SK-N-SH (cell line): ENCODE results near the gene SAP30BP.

ENCODE experiments used
- CHD2 ChIP-seq: fragments of 150-350 bp; IDR thresholded peaks from 2 replicates; pipeline ENCODE4 v1.6.1; 2018; ENCODE audit warnings: low read length; ENCODE audit not compliant: partially characterized antibody
- EP300 ChIP-seq, 2 experiments: IDR thresholded peaks; 2 replicates each; pipeline versions ENCODE4 v1.4.0 to v1.6.1; 2012; ENCODE audit warnings: borderline replicate concordance in 1 of 2, low read depth in 1 of 2, low read length in 1 of 2
- MXI1 ChIP-seq: IDR thresholded peaks from 2 replicates; pipeline ENCODE4 v1.6.1; 2012; ENCODE audit warnings: mild to moderate bottlenecking, low read depth, low read length, improper control_type of control experiment
- TAF1 ChIP-seq: IDR thresholded peaks from 2 replicates; pipeline ENCODE4 v1.6.1; 2012; ENCODE audit warnings: low read depth, mild to moderate bottlenecking, low read length, moderate library complexity, borderline replicate concordance
- TF ChIP-seq, protein P1 (sequence below): IDR thresholded peaks from 2 replicates; pipeline ENCODE4 v1.4.0; 2012; ENCODE audit warnings: low read depth
- TF ChIP-seq, protein P2 (sequence below): IDR thresholded peaks from 2 replicates; pipeline ENCODE4 v1.6.1; 2012; ENCODE audit warnings: mild to moderate bottlenecking, low read depth, low read length, moderate library complexity
- TF ChIP-seq, protein P3 (sequence below): fragments of 200-600 bp; sonication (generic); IDR thresholded peaks from 2 replicates; pipeline ENCODE4 v1.6.1; 2017; ENCODE audit warnings: antibody characterized with exemption, mild to moderate bottlenecking, moderate library complexity

DNA sequence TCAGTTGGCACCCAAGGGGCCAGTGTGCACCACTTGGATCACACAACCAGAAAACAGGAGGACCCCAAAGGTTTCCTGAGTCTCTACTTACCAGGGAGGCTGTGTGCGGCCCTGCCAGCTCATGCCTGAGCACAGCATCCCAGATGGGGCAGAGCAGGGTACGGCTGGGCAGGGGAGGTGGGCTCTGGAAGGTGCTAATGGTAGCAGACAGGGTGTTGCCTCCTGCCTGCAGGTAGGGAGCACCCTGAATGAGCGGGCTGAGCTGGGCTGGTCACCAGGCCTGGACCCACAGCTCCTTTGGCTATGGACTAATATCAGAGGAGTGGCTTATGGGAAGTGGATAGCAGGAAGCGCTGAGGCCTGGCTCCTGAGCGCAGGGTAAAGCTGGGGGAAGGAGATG lies 14.8 kb upstream of the SAP30BP start:
- TF ChIP-seq TAF1 (no peak), EP300 (IDR thresholded peaks at IDR 0.05; ENCODE audit: borderline replicate concordance in 1 of 2, low read depth in 1 of 2, low read length in 1 of 2) (no peak), MXI1 (no peak), CHD2 (no peak)
- TF ChIP-seq, protein P1, sequence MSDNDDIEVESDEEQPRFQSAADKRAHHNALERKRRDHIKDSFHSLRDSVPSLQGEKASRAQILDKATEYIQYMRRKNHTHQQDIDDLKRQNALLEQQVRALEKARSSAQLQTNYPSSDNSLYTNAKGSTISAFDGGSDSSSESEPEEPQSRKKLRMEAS, result no peak
- TF ChIP-seq, protein P2, sequence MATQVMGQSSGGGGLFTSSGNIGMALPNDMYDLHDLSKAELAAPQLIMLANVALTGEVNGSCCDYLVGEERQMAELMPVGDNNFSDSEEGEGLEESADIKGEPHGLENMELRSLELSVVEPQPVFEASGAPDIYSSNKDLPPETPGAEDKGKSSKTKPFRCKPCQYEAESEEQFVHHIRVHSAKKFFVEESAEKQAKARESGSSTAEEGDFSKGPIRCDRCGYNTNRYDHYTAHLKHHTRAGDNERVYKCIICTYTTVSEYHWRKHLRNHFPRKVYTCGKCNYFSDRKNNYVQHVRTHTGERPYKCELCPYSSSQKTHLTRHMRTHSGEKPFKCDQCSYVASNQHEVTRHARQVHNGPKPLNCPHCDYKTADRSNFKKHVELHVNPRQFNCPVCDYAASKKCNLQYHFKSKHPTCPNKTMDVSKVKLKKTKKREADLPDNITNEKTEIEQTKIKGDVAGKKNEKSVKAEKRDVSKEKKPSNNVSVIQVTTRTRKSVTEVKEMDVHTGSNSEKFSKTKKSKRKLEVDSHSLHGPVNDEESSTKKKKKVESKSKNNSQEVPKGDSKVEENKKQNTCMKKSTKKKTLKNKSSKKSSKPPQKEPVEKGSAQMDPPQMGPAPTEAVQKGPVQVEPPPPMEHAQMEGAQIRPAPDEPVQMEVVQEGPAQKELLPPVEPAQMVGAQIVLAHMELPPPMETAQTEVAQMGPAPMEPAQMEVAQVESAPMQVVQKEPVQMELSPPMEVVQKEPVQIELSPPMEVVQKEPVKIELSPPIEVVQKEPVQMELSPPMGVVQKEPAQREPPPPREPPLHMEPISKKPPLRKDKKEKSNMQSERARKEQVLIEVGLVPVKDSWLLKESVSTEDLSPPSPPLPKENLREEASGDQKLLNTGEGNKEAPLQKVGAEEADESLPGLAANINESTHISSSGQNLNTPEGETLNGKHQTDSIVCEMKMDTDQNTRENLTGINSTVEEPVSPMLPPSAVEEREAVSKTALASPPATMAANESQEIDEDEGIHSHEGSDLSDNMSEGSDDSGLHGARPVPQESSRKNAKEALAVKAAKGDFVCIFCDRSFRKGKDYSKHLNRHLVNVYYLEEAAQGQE, result no peak
- TF ChIP-seq, protein P3, sequence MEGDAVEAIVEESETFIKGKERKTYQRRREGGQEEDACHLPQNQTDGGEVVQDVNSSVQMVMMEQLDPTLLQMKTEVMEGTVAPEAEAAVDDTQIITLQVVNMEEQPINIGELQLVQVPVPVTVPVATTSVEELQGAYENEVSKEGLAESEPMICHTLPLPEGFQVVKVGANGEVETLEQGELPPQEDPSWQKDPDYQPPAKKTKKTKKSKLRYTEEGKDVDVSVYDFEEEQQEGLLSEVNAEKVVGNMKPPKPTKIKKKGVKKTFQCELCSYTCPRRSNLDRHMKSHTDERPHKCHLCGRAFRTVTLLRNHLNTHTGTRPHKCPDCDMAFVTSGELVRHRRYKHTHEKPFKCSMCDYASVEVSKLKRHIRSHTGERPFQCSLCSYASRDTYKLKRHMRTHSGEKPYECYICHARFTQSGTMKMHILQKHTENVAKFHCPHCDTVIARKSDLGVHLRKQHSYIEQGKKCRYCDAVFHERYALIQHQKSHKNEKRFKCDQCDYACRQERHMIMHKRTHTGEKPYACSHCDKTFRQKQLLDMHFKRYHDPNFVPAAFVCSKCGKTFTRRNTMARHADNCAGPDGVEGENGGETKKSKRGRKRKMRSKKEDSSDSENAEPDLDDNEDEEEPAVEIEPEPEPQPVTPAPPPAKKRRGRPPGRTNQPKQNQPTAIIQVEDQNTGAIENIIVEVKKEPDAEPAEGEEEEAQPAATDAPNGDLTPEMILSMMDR, result no peak
